ENCODE data around the gene CALCA. TPM values are rescaled to one million over a fixed set of nuclear protein-coding genes. Genes with fewer than 3 reads are reported as not detected.

The CALCA gene, protein sequence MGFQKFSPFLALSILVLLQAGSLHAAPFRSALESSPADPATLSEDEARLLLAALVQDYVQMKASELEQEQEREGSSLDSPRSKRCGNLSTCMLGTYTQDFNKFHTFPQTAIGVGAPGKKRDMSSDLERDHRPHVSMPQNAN
- 0.12 TPM in 1 of 5 replicates, not detected in the others for total RNA-seq (2022; extraction: Qiagen RNA extraction)

DNA sequence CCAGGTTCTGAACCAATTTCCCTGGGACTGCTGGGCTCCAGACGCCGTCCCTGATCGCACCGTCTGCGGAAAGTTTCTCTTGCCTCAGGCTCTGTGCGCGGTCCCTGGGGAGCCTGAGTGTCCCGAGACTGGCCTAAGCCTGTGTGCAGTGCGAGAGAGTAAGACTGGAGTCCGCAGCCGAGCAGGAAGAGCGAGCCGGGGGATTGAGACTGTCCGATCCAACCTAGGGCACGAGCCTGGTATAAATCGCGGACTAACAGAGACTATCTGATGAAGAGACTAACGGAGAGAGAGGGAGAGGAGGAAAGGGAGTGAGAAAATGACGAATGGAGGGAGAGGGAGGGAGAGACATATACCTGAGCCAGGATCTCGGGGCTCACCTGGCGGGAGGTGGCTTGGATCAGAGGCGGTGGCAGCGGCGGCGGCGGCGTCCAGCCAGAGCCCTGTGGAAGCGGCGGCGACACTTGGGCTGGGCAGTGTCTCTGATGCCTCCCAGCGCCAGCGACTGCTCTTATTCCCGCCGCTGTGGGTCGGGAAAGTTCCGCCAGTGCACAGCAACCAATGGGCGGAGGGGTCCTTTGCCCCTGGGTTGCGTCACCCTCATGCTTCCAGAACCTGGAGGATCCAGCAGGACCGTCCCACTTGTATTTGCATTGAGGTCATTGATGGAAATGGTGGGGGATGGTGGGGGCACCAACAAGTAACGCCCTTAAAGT, at the start of gene CALCA:
TSS of gene CALCA (minus strand) at position 487 of the 716 bp plus-strand sequence. CDS start 1,159 bp downstream, outside the sequence.

Other genes starting within 250 kb of the CALCA start
- gene CYP2R1, start 80.1 kb downstream of the CALCA start, total RNA-seq (2022; extraction: Qiagen RNA extraction), result 9.5 to 16.1 TPM (median 12.1 TPM) in 5 replicates
- 0.20 TPM in 1 of 5 replicates, not detected in the others for gene CALCB, start 101.2 kb upstream of the CALCA start, total RNA-seq (2022; extraction: Qiagen RNA extraction)
- gene INSC, start 142.6 kb upstream of the CALCA start, total RNA-seq (2022; extraction: Qiagen RNA extraction), result 0.06 to 0.17 TPM in 2 of 5 replicates, not detected in the others